Endothelial cell of umbilical vein (primary cell): Measurements from ENCODE around the gene SYT2.

Experiments used
- EZH2 ChIP-seq: IDR thresholded peaks from 2 replicates; pipeline ENCODE4 v1.6.1; 2012; ENCODE audit warnings: borderline replicate concordance, low read depth, mild to moderate bottlenecking, moderate library complexity, low read length, inconsistent platforms; ENCODE audit not compliant: severe bottlenecking
- POLR2A ChIP-seq: IDR thresholded peaks from 2 replicates; pipeline ENCODE4 v1.6.1; 2012; ENCODE audit warnings: low read depth, mild to moderate bottlenecking, control low read depth, low read length

- no peak for TF ChIP-seq POLR2A
- TF ChIP-seq EZH2 = no peak
Measured at GRCh38 chr1:202624088-202624780, 86.0 kb downstream of the SYT2 start.
